ENCODE data around the gene RPS16. TPM values are rescaled to one million over a fixed set of nuclear protein-coding genes. Genes with fewer than 3 reads are reported as not detected.

Gene RPS16
- total and polyA plus RNA-seq, 2 experiments from 2014 or later, result 207 to 1,901 TPM

- Mint-ChIP-seq H3K27ac (peak overlapping the region; percentile 7; the same call in 1 of the 2 replicates), H3K36me3 (ENCODE audit: low read depth) (peaks cover 19% of the 10 kb centered on the region), H3K4me1 (peaks cover 36% of the 10 kb centered on the region), H3K9me3 (peaks cover 4% of the 10 kb centered on the region; the same call in 1 of the 3 replicates), H3K27me3 (ENCODE audit: insufficient read depth, low read depth, poor library complexity) (peaks cover 14% of the 10 kb centered on the region), H3K4me3 (no peak overlapping the region; the same call in 2 of the 3 replicates)
- no peak for DNase-seq (ENCODE audit: low spot score)
- no peak for TF ChIP-seq EZH2phosphoT487 (IDR thresholded peaks at IDR 0.05; ENCODE audit: unreplicated experiment)
- no peak for TF ChIP-seq STAT1 (IDR thresholded peaks at IDR 0.05; ENCODE audit: unreplicated experiment)
- no peak for TF ChIP-seq ZNF114 (CRISPR knock-in tag; IDR thresholded peaks at IDR 0.05)
- no peak for TF ChIP-seq ZNF462 (CRISPR knock-in tag; IDR thresholded peaks at IDR 0.05)
- no peak for TF ChIP-seq JUNB (IDR thresholded peaks at IDR 0.05; ENCODE audit: unreplicated experiment)
- TF ChIP-seq REST (IDR thresholded peaks at IDR 0.05; ENCODE audit: unreplicated experiment), result no peak
- TF ChIP-seq NANOG (IDR thresholded peaks at IDR 0.05; ENCODE audit: borderline replicate concordance), result no peak
- TF ChIP-seq POLR2AphosphoS5 (IDR thresholded peaks at IDR 0.05; ENCODE audit: low read depth), result no peak
- no peak for TF ChIP-seq ETS1 (IDR thresholded peaks at IDR 0.05)
- no peak for TF ChIP-seq ZNF331 (CRISPR knock-in tag; IDR thresholded peaks at IDR 0.05; ENCODE audit: low read depth)
- TF ChIP-seq CREB1 (CRISPR knock-in tag; IDR thresholded peaks at IDR 0.05; ENCODE audit: low read depth), result no peak
- no peak for TF ChIP-seq EZH2 (IDR thresholded peaks at IDR 0.05; ENCODE audit: low read depth, unreplicated experiment)
- no peaks in the 10 kb centered on the region for H3K36me3 ChIP-seq (ENCODE audit: insufficient read depth)
- peaks cover 31% of the 10 kb centered on the region for H3K4me1 ChIP-seq (ENCODE audit: insufficient read depth)
- H3K27ac ChIP-seq (ENCODE audit: low read depth), result no peak overlapping the region
- no peak overlapping the region for H3K4me2 ChIP-seq
- peaks cover 47% of the 10 kb centered on the region; the same call in 1 of the 2 replicates for H3F3A ChIP-seq (replicated peaks; ENCODE audit: low read depth)
- no peaks in the 10 kb centered on the region for H3K27me3 ChIP-seq (ENCODE audit: insufficient read depth)
- H3K9me2 ChIP-seq (ENCODE audit: insufficient read depth), result no peaks in the 10 kb centered on the region
- H2AFZ ChIP-seq, result no peak overlapping the region
- H4K20me1 ChIP-seq (replicated peaks; ENCODE audit: insufficient read depth), result no peaks in the 10 kb centered on the region; the same call in 1 of the 2 replicates
- H3K4me3 ChIP-seq, result no peak overlapping the region
- no peaks in the 10 kb centered on the region for H3K79me2 ChIP-seq (replicated peaks; ENCODE audit: insufficient read depth)
- ATAC-seq, result no peak
Measured at GRCh38 chr19:39400061-39400460, 35.7 kb downstream of the RPS16 start.

All from GM23338 (cell line).